ENCODE data around the gene CFAP410.
"Not testable (repeated sequence)": the region's sequence is repeated elsewhere in the genome, so short reads cannot be mapped to it uniquely, and the experiment has no call there.

The CFAP410 gene

DNA sequence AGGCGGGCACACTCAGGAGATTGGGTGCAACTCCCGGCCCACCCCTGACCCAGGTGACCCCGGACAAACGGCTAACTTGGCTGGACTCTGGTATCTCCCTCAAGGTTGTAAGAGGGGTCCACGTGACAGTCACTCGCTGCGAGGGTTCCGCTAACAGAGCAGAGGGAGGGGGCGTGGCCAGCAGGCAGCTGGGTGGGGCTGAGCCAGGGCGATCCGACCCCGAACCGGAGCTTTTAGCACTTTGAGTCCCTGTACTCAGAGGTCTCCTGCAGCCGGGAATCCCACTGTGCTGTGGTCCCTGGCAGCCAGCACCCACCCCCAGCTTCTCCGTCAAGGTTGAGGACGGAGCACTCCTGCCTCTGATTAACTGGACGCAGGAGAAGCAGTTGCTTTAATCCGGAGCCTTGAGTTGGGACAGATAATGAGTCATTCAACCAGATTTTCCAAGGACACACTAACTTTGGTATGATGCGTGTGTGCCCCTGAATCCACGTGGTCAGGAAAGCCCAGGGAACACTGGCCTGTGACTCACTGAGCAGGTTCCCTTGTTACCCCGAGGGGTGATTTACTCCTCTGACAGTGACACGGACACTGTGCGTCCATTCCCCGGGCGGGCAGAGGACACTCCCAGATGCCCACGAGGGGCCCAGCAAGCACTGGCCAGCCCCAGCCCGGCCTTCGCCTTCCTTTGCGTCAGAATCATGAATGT, 31.0 kb upstream of the CFAP410 start:
- DNase-seq (ENCODE audit: low spot score): no peak

- DNase-seq (ENCODE audit: low spot score): no peak
Measured at GRCh38 chr21:44368711-44369446, 29.7 kb upstream of the CFAP410 start.

- DNase-seq (ENCODE audit: low spot score): no peak
Measured at GRCh38 chr21:44366586-44367211, 27.5 kb upstream of the CFAP410 start.

GRCh38 chr21:44365967-44366585, 26.9 kb upstream of the CFAP410 start:
- DNase-seq (ENCODE audit: low spot score): no peak

GRCh38 chr21:44365251-44365966, 26.2 kb upstream of the CFAP410 start:
- no peak for DNase-seq (ENCODE audit: low spot score)

GRCh38 chr21:44364151-44365053, 25.2 kb upstream of the CFAP410 start:
- DNase-seq (ENCODE audit: low spot score): no peak

GRCh38 chr21:44363278-44363677, 24.1 kb upstream of the CFAP410 start:
- no peak for DNase-seq (ENCODE audit: low spot score)

DNA sequence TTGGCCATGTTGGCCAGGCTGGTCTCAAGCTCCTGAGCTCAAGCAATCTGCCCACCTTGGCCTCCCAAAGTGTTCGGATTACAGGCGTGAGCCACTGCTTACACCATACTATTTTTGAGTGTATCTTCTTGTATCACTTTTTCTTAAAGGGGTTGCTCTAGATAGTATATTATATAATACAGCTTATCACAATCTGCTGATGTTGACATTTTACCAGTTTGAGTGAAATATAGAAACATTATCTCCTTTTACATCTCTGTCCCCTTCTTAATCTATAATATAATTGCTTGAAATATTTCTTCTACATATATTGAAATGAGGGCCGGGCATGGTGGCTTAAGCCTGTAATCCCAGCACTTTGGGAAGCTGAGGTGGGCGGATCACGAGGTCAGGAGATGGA, 22.7 kb upstream of the CFAP410 start:
- DNase-seq (ENCODE audit: low spot score): not testable (repeated sequence)

GRCh38 chr21:44360159-44360558, 21.0 kb upstream of the CFAP410 start:
- DNase-seq (ENCODE audit: low spot score): no peak

DNA sequence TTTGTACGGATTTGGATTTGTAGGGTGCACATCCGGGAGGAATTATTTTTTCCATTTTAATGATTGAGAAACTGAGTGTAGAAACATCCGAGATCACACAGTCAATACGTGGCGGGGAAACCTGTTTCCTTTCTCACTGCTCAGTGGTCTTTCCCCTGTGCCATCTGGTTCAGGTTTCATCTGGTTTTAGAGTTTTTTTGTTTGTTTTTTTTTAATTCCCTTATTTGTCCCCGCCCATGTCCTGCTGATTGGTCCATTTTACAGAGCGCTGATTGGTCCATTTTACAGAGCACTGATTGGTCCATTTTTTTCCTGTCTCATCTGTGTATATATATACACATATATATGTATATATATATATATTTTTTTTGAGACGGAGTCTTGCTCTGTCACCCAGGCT, 20.2 kb upstream of the CFAP410 start:
- DNase-seq (ENCODE audit: low spot score): no peak

DNA sequence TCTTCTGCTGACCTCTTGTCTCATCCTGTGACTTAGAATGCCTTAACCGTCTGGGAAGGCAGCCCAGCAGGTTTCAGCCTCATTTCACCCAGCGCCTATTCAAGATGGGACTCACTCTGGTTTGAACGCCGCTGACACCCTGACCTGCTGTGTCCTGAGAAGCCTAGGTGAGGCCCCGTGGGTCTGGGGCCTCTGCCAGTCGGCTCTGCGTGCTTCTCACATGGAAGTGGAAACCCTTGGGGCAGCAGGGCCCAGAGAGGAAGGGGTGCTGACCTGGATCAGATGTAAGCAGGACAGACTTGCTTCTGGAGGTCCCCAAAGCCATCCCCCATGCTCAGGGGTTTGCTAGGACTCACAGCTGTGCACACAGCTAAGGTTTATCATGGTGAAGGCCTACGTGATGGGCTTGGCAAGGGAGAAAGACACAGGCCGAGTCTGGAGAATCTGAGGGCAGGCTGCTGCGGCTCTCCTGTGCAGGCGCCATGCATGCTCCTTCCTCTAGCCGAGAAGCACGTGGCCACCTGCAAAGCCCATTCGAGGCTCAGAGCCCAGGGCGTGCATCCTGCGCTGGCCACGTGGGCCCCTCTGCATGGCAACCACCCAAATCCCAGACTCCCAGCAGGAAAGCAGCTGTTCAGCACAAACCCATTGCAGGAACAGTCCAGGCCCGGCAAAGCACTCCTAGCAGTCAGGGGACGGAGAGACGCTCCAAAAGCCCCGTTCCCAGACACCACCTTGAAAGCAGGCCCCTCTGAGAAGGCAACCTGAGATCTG, 18.1 kb upstream of the CFAP410 start:
- DNase-seq (ENCODE audit: low spot score): no peak

DNA sequence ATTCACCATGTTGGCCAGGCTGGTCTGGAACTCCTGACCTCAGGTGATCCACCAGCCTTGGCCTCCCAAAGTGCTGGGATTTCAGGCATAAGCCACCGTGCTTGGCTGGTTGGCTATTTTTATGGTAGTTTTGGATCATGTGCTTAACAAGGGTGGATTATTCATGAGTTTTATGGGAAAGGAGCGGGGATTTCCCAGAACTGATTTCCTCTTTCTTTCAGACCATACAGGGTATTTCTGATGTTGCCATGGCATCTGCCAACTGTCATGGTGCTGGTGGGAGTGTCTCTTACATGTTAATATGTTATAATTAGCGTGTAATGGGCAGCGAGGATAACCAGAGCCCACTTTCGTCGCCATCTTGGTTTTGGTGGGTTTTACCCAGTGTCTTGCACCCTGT, 17.4 kb upstream of the CFAP410 start:
- DNase-seq (ENCODE audit: low spot score): no peak

GRCh38 chr21:44356160-44356559, 17.0 kb upstream of the CFAP410 start:
- no peak for DNase-seq (ENCODE audit: low spot score)

DNA sequence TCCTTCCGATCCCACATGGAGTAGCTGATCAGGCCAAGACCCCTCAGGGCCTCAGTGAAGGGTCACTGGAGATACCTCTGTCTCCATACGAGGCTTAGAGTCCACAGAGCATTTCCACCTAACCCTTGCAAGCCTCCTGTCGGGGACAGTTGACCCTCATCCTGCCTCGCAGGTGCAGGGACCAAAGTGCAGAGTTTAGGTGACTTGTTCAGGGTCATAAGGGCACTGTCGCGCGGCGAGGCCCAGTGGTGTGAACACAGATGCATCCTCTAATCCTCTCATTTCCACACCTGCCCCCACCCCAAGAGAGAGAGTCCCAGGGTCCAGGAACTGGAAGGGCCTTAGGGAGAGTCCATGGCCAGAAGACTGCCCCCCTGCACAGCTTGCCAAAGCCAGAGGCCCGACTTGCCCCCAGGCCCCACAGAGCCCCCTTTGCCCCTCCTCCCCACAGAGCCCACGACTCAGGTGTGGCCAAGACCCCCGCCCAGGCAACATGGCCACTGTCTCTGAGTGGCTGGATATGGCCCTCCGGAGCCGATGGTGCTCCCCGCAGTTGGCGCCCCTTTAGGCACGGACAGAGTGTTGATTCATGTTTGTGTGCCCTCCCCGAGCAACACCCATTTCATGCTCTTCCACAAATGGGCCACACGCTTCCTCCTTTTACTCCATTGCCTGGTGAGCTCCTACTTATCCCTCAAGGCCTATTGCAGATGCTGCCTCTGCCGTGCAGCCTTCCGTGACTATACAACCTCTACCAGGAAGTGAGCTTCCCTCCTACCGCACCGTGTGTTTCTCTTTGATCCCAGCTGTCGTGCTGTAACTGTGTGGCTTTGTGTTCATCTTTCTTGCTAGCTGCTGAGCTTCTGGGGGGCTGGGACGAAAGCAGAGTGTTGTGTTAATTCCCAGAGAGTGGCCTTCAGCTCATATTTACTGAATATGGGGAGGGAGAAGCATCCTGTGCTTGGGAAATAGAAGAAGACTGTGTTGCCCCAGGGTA, 15.9 kb upstream of the CFAP410 start:
- no peak for DNase-seq (ENCODE audit: low spot score)

GRCh38 chr21:44354001-44354405, 14.8 kb upstream of the CFAP410 start:
- no peak for DNase-seq (ENCODE audit: low spot score)

GRCh38 chr21:44353191-44353970, 14.2 kb upstream of the CFAP410 start, which contains the start of gene TRPM2:
Gene TRPM2, plus strand, starts transcription at chr21:44353621. Its CDS starts 80 bp downstream, at chr21:44353701.
- no peak for DNase-seq (ENCODE audit: low spot score)

DNA sequence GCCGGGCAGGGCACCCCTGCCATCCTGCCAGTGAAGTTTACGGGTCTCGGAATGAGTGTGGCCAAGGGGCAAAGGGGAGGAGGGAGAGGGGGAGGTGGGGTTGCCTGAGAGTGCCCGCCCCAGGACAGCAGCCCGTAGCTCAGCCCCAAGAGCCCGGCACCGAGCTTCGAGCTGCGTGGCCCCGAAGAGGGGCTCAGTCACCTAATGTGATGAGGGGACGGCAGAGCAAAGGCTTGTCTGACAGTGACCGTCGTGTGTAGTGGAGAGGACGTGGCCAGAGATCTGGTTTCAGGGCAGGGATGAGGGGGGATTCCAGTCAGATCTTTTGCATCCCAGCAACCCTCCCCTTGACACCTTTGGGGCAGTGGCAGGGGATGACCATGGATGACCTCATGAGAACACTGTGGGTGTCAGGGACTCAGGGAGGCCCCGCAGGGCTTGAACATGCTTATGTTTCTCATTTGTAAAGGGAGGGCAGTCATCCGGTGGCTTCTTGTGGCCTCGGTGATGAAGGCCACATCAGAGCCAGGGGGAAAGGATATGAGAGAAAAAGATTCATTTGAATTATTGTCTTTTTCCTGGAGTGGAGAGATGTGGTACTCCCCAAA, 13.2 kb upstream of the CFAP410 start:
- DNase-seq (ENCODE audit: low spot score): no peak

All from SK-N-DZ (cell line).